Left ventricle myocardium inferior (tissue), 1 donor: ENCODE measurements around the gene C1orf198. TPM values are rescaled to one million over a fixed set of nuclear protein-coding genes. Genes with fewer than 3 reads are reported as not detected.
"Not testable (repeated sequence)": the region's sequence is repeated elsewhere in the genome, so short reads cannot be mapped to it uniquely, and the experiment has no call there.

Source experiments
- DNase-seq: peaks from one replicate; pipeline ENCODE4 v3.0.0-alpha.2; 2020
- H3K27ac ChIP-seq: fragments of 200-600 bp; replicated peaks from 2 replicates; pipeline ENCODE4 v1.8.0; 2021
- H3K27me3 ChIP-seq: fragments of 200-600 bp; 2 replicates; pipeline ENCODE4 v1.8.0; 2021; ENCODE audit warnings: low read depth
- H3K36me3 ChIP-seq: fragments of 200-600 bp; 2 replicates; pipeline ENCODE4 v1.8.0; 2021
- H3K4me1 ChIP-seq: fragments of 200-600 bp; 2 replicates; pipeline ENCODE4 v1.8.0; 2021
- H3K4me3 ChIP-seq: fragments of 200-600 bp; 2 replicates; pipeline ENCODE4 v1.8.0; 2021; ENCODE audit warnings: mild to moderate bottlenecking, moderate library complexity
- H3K9me3 ChIP-seq: fragments of 200-600 bp; replicated peaks from 2 replicates; pipeline ENCODE4 v1.8.0; 2021
- intact Hi-C: fragments of 100-400 bp; cut with micrococcal nuclease; formaldehyde crosslinking; loops from one replicate; pipeline ENCODE4 v1.11.0; 2022
- total RNA-seq: library from RNA; stranded (reverse); fragmentation: NEBNext Ultra II Directional; extraction: Animal tissue kit (Norgen Biotek cat#: 25700); gene quantifications from one replicate; pipeline ENCODE4 v1.2.1, GENCODE V29; 2021
- TF ChIP-seq, protein P1 (sequence below): fragments of 200-600 bp; IDR thresholded peaks from 2 replicates; pipeline ENCODE4 v1.8.0; 2021; ENCODE audit warnings: antibody characterized with exemption, mild to moderate bottlenecking, borderline replicate concordance
- donor health status: DM: no; HTN: yes; CAD: no; lungs with severe emphysema.

The C1orf198 gene
- total RNA-seq, 1 donor from 2014 or later, result 32.7 TPM

DNA sequence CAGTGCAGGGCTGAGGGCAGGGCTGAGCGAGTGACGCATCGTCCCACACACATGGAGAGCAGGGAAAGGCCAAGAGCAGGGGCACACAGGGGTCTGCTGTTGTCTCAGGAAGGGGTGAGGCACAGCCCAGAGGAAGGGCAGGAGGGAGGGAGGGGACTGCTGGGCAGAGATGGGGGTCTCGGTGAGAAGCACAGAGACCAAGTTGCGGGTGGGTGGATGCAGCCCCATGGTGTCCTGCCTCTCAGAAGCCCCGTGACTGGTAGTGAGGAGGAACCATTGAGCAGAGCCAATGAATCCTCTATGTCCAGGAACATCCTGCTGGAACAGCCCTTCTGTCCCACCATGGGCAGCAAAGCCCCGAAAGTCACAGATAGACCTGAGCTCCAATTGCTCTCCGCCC is 17.8 kb downstream of the C1orf198 start:
- TF ChIP-seq, protein P1, sequence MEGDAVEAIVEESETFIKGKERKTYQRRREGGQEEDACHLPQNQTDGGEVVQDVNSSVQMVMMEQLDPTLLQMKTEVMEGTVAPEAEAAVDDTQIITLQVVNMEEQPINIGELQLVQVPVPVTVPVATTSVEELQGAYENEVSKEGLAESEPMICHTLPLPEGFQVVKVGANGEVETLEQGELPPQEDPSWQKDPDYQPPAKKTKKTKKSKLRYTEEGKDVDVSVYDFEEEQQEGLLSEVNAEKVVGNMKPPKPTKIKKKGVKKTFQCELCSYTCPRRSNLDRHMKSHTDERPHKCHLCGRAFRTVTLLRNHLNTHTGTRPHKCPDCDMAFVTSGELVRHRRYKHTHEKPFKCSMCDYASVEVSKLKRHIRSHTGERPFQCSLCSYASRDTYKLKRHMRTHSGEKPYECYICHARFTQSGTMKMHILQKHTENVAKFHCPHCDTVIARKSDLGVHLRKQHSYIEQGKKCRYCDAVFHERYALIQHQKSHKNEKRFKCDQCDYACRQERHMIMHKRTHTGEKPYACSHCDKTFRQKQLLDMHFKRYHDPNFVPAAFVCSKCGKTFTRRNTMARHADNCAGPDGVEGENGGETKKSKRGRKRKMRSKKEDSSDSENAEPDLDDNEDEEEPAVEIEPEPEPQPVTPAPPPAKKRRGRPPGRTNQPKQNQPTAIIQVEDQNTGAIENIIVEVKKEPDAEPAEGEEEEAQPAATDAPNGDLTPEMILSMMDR, result no peak
- H3K36me3 ChIP-seq, result peaks cover 37% of the 10 kb centered on the region
- peak overlapping the region; percentile 91 for H3K27ac ChIP-seq
- intact Hi-C loops, result no loop called here
- no peak overlapping the region for H3K4me3 ChIP-seq
- DNase-seq, result no peak
- no peaks in the 10 kb centered on the region for H3K27me3 ChIP-seq
- peaks cover 82% of the 10 kb centered on the region for H3K4me1 ChIP-seq
- H3K9me3 ChIP-seq, result peaks cover 8% of the 10 kb centered on the region

DNA sequence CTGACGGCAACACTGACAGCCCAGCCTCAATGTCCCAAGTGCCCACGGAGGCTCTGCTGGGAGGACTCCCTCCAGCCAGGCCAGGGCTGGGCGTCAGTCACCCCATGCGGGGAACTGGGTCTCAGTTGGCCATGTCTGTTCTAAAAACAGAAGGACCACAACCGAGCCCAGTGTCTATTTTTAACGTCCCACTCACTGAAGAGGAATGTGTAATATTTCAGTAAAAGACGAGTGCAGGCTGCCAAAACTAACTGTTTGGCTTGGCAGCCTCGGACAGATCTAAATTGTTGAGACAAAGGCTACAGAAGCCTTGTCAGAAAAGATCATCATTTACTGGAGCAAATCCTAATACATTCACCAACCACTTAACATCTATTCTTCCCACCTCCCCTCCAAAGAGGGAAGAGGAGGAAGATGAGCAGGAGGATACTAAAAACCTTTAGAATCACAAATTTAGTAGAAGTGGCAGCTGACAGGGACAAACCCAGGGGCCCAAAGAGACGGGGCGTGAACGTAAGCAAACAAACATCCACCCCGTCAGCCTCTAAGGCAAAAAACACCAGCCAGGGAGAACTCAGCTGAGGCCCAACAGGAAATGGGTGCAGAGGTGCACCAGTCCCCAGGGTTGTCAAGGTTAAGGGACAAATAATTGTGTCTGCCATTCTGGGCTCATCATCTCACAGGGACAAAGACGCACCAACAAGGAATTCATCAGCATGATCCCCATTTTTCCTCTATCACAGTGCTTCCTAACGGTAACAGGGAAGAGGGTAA is 18.7 kb downstream of the C1orf198 start:
- peak overlapping the region; percentile 91 for H3K27ac ChIP-seq
- H3K27me3 ChIP-seq, result no peaks in the 10 kb centered on the region
- peaks cover 28% of the 10 kb centered on the region for H3K36me3 ChIP-seq
- intact Hi-C loops, result no loop called here
- peaks cover 8% of the 10 kb centered on the region for H3K9me3 ChIP-seq
- peak; percentile 62 for DNase-seq
- peaks cover 79% of the 10 kb centered on the region for H3K4me1 ChIP-seq
- TF ChIP-seq, protein P1, result no peak
- peak overlapping the region; percentile 26 for H3K4me3 ChIP-seq

DNA sequence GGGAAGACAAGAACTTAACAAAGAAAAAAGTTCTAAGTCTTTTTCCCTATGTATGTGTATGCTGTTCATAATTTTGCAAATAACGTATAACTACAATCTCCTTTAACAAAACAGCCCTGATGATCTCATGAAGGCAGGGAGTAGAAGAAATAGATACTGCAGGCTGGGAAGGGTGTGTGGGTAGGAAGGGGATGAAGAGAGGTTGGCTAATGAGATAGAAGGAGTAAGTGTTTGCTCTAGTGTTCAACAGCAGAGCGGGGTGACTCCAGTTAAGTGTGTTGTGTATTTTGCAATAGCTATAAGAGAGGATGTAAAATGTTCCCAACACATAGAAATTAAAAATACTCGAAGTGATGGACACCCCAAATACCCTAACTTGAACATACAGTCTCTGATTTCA is 20.1 kb downstream of the C1orf198 start:
- TF ChIP-seq, protein P1, result no peak
- DNase-seq, result no peak
- intact Hi-C loops, result no loop called here
- Histone ChIP-seq H3K27ac (peak overlapping the region; percentile 91), H3K4me1 (peaks cover 72% of the 10 kb centered on the region), H3K36me3 (peaks cover 26% of the 10 kb centered on the region), H3K9me3 (peaks cover 6% of the 10 kb centered on the region), H3K4me3 (no peak overlapping the region), H3K27me3 (no peaks in the 10 kb centered on the region)

GRCh38 chr1:230845184-230845583 is 23.1 kb downstream of the C1orf198 start:
- H3K27me3 ChIP-seq, H3K4me3 ChIP-seq, DNase-seq, intact Hi-C loops, H3K9me3 ChIP-seq, H3K27ac ChIP-seq: not testable (repeated sequence)
- Histone ChIP-seq H3K4me1 (peaks cover 67% of the 10 kb centered on the region), H3K36me3 (peaks cover 38% of the 10 kb centered on the region)

GRCh38 chr1:230844561-230844960 is 23.8 kb downstream of the C1orf198 start:
- TF ChIP-seq, protein P1, result no peak
- no peak overlapping the region for H3K4me3 ChIP-seq
- no peaks in the 10 kb centered on the region for H3K27me3 ChIP-seq
- peaks cover 61% of the 10 kb centered on the region for H3K4me1 ChIP-seq
- H3K9me3 ChIP-seq, result no peaks in the 10 kb centered on the region
- no peak overlapping the region for H3K27ac ChIP-seq
- H3K36me3 ChIP-seq, result peaks cover 41% of the 10 kb centered on the region
- intact Hi-C loops, result no loop called here
- no peak for DNase-seq

GRCh38 chr1:230843503-230844309 is 24.6 kb downstream of the C1orf198 start:
- TF ChIP-seq, protein P1, result no peak
- peaks cover 52% of the 10 kb centered on the region for H3K4me1 ChIP-seq
- intact Hi-C loops, result no loop called here
- H3K4me3 ChIP-seq, result no peak overlapping the region
- no peaks in the 10 kb centered on the region for H3K27me3 ChIP-seq
- peaks cover 49% of the 10 kb centered on the region for H3K36me3 ChIP-seq
- DNase-seq, result no peak
- H3K9me3 ChIP-seq, result no peaks in the 10 kb centered on the region
- H3K27ac ChIP-seq, result peak overlapping the region; percentile 77
